Right lung (tissue), 5 donors: ENCODE measurements around the gene TNFRSF14. TPM values are rescaled to one million over a fixed set of nuclear protein-coding genes. Genes with fewer than 3 reads are reported as not detected.
"Not testable (repeated sequence)": the region's sequence is repeated elsewhere in the genome, so short reads cannot be mapped to it uniquely, and the experiment has no call there.

Source experiments
- DNase-seq, 2 donors: peaks; one replicate each; pipeline ENCODE4 v3.0.0-alpha.2; 2013
- polyA plus RNA-seq, 5 donors: library from polyadenylated mRNA; unstranded; fragments of 120-200 nt; gene quantifications; one replicate each; pipeline versions ENCODE4 v1.2.1 to v1.2.3, GENCODE V29; 2013; ENCODE audit warnings: inconsistent platforms in 1 of 5, low replicate concordance in 1 of 5; ENCODE audit not compliant: insufficient read length in 5 of 5, insufficient read depth in 1 of 5

TNFRSF14 gene
- polyA plus RNA-seq, 5 donors = 19.5 to 34.0 (median 25.7) TPM

GRCh38 chr1:2537784-2538115 is 18.4 kb upstream of the TNFRSF14 start:
- DNase-seq = no peak

- DNase-seq = no peak
Observed at GRCh38 chr1:2538376-2538775, 17.8 kb upstream of the TNFRSF14 start.

- no peak for DNase-seq
Observed at GRCh38 chr1:2538872-2539271, 17.3 kb upstream of the TNFRSF14 start.

GRCh38 chr1:2539312-2539907 is 16.8 kb upstream of the TNFRSF14 start:
- DNase-seq = no peak

GRCh38 chr1:2540816-2541492 is 15.2 kb upstream of the TNFRSF14 start:
- no peak for DNase-seq

GRCh38 chr1:2541619-2542245 is 14.4 kb upstream of the TNFRSF14 start:
- DNase-seq = no peak

GRCh38 chr1:2542246-2542915 is 13.8 kb upstream of the TNFRSF14 start:
- DNase-seq = no peak

- DNase-seq = no peak
Observed at GRCh38 chr1:2543543-2544092, 12.6 kb upstream of the TNFRSF14 start.

GRCh38 chr1:2544093-2544874 is 11.9 kb upstream of the TNFRSF14 start:
- DNase-seq = no peak

GRCh38 chr1:2544875-2545640 is 11.1 kb upstream of the TNFRSF14 start:
- no peak for DNase-seq

GRCh38 chr1:2545754-2546514 is 10.2 kb upstream of the TNFRSF14 start:
- DNase-seq = peak; percentile 65 to 67

- DNase-seq = peak; percentile 60 to 64
Observed at GRCh38 chr1:2546515-2547209, 9.5 kb upstream of the TNFRSF14 start.

GRCh38 chr1:2547210-2548067 is 8.7 kb upstream of the TNFRSF14 start:
- no peak for DNase-seq

- DNase-seq = peak; percentile 71 to 76
Observed at GRCh38 chr1:2548068-2548589, 8.0 kb upstream of the TNFRSF14 start.

- DNase-seq = not testable (repeated sequence)
Observed at GRCh38 chr1:2549367-2550029, 6.7 kb upstream of the TNFRSF14 start.

GRCh38 chr1:2550309-2550861 is 5.8 kb upstream of the TNFRSF14 start:
- not testable (repeated sequence) for DNase-seq

- DNase-seq = not testable (repeated sequence)
Observed at GRCh38 chr1:2551544-2551943, 4.6 kb upstream of the TNFRSF14 start.
